HCT116 (cell line): ENCODE measurements around the gene CERKL. TPM values are rescaled to one million over a fixed set of nuclear protein-coding genes. Genes with fewer than 3 reads are reported as not detected.

Experiments
- ATAC-seq: fragments of 200-7000 bp; cut with Tn5 transposase; 2 replicates; pipeline ENCODE4 v1.9.1; 2020; ENCODE audit warnings: mild to moderate bottlenecking, moderate library complexity
- BruUV-seq: library from RNA; stranded (reverse); fragments of 400-500 nt; replicated peaks from 2 replicates; lab custom pipeline; 2021; lab: Mats Ljungman, UMichigan
- CTCF ChIA-PET: fragments of 300-600 bp; sonication (Branson Sonifier 250); formaldehyde crosslinking; loops from one replicate; lab custom pipeline; 2021; ENCODE audit warnings: antibody characterized with exemption; lab: Charles Lee
- POLR2A ChIA-PET: fragments of 300-600, 350-600 bp; sonication (Branson Sonifier 250); formaldehyde crosslinking; loops from one replicate; lab custom pipeline; 2021; ENCODE audit warnings: antibody characterized with exemption; lab: Charles Lee
- RAD21 ChIA-PET, 2 experiments: fragments of 300-600 bp; sonication (Branson Sonifier 250); formaldehyde crosslinking; loops; one replicate each; lab custom pipeline; 2023; ENCODE audit warnings: low total read pairs in 2 of 2; ENCODE audit not compliant: uncharacterized antibody in 2 of 2, unreplicated experiment in 2 of 2, low non-redundant PET in 1 of 2; lab: Charles Lee
- DNase-seq: peaks from one replicate; pipeline ENCODE4 v3.0.0-alpha.2; 2010; ENCODE audit warnings: low read depth, low spot score
- H2AFZ ChIP-seq: fragments of 200-600 bp; shearing (Covaris generic), sonication (generic); 2 replicates; pipeline ENCODE4 v1.6.1; 2017; ENCODE audit warnings: low read depth, mixed run types, mixed read lengths, antibody characterized with exemption, low read length; ENCODE audit not compliant: poor library complexity, severe bottlenecking
- H3K27ac ChIP-seq: 2 replicates; pipeline ENCODE4 v1.5.1; 2012; ENCODE audit warnings: low read depth, low read length
- H3K27me3 ChIP-seq: fragments of 200-600 bp; sonication (generic); 2 replicates; pipeline ENCODE4 v1.6.1; 2016; ENCODE audit warnings: mixed run types, low read length, mixed read lengths; ENCODE audit not compliant: insufficient read depth
- H3K36me3 ChIP-seq, 2 experiments: fragments of 200-500 bp in 1 of 2; fragments of 200-600 bp in 1 of 2; sonication (Bioruptor generic) in 1 of 2; sonication (generic) in 1 of 2; 2 replicates each; pipeline versions ENCODE4 v1.5.1 to v1.6.1; 2014 to 2016; ENCODE audit warnings: low read length in 2 of 2, inconsistent platforms in 1 of 2, mixed read lengths in 1 of 2, mixed run types in 1 of 2; ENCODE audit not compliant: insufficient read depth in 2 of 2, control insufficient read depth in 1 of 2
- H3K4me1 ChIP-seq, 2 experiments: fragments of 200-600 bp in 1 of 2; sonication (generic) in 1 of 2; 2 replicates each; pipeline versions ENCODE4 v1.5.1 to v1.6.1; 2012 to 2017; ENCODE audit warnings: low read length in 2 of 2, inconsistent platforms in 1 of 2, mild to moderate bottlenecking in 1 of 2, mixed read lengths in 1 of 2, mixed run types in 1 of 2, moderate library complexity in 1 of 2; ENCODE audit not compliant: insufficient read depth in 2 of 2, control insufficient read depth in 1 of 2
- H3K4me2 ChIP-seq: fragments of 200-600 bp; sonication (generic); 2 replicates; pipeline ENCODE4 v1.6.1; 2017; ENCODE audit warnings: mixed run types, low read length, mixed read lengths
- H3K4me3 ChIP-seq, 2 experiments: fragments of 200-600 bp in 1 of 2; sonication (generic) in 1 of 2; replicated peaks in 1 of 2; 2 replicates each; pipeline ENCODE4 v1.5.1; 2011 to 2016; ENCODE audit warnings: low read length in 2 of 2, control low read depth in 1 of 2, low read depth in 1 of 2, mild to moderate bottlenecking in 1 of 2, mixed read lengths in 1 of 2, mixed run types in 1 of 2
- H3K79me2 ChIP-seq: fragments of 200-600 bp; sonication (generic); 2 replicates; pipeline ENCODE4 v1.6.1; 2017; ENCODE audit warnings: mild to moderate bottlenecking, mixed run types, low read length, moderate library complexity, mixed read lengths; ENCODE audit not compliant: insufficient read depth
- H3K9ac ChIP-seq: fragments of 200-600 bp; sonication (generic); 2 replicates; pipeline ENCODE4 v1.6.1; 2016; ENCODE audit warnings: low read length, mixed read lengths
- H3K9me2 ChIP-seq: fragments of 200-600 bp; sonication (generic), shearing (Covaris generic); 2 replicates; pipeline ENCODE4 v1.6.1; 2017; ENCODE audit warnings: mixed run types, mild to moderate bottlenecking, moderate library complexity; ENCODE audit not compliant: insufficient read depth
- H3K9me3 ChIP-seq, 2 experiments: fragments of 200-500 bp in 1 of 2; fragments of 200-600 bp in 1 of 2; sonication (Bioruptor generic) in 1 of 2; sonication (generic) in 1 of 2; 2 replicates each; pipeline ENCODE4 v1.6.1; 2014 to 2017; ENCODE audit warnings: low read length in 2 of 2, mixed read lengths in 2 of 2, inconsistent platforms in 1 of 2, low read depth in 1 of 2, mild to moderate bottlenecking in 1 of 2, mixed run types in 1 of 2, moderate library complexity in 1 of 2; ENCODE audit not compliant: control insufficient read depth in 1 of 2, insufficient read depth in 1 of 2
- H4K20me1 ChIP-seq: fragments of 200-600 bp; sonication (generic), shearing (Covaris generic); 2 replicates; pipeline ENCODE4 v1.6.1; 2017; ENCODE audit warnings: mixed run types, mild to moderate bottlenecking, moderate library complexity; ENCODE audit not compliant: insufficient read depth
- CBX3 ChIP-seq: IDR thresholded peaks from 2 replicates; pipeline ENCODE4 v1.6.1; 2012; ENCODE audit warnings: low read depth
- CEBPB ChIP-seq: IDR thresholded peaks from 2 replicates; pipeline ENCODE4 v1.6.1; 2012; ENCODE audit warnings: low read depth
- EZH2 ChIP-seq: fragments of 200-600 bp; sonication (generic); IDR thresholded peaks from 2 replicates; pipeline ENCODE4 v1.6.1; 2017; ENCODE audit warnings: antibody characterized with exemption, mixed run types
- JUND ChIP-seq: IDR thresholded peaks from 2 replicates; pipeline ENCODE4 v1.6.1; 2012
- TCF7L2 ChIP-seq: IDR thresholded peaks from 2 replicates; pipeline ENCODE4 v1.7.0; 2011; ENCODE audit warnings: borderline replicate concordance, inconsistent platforms; ENCODE audit not compliant: insufficient read depth, insufficient read length; ENCODE audit errors: extremely low read depth
- ZFX ChIP-seq: fragments of 450-650 bp; IDR thresholded peaks from 2 replicates; pipeline ENCODE4 v1.6.1; 2017
- ZNF274 ChIP-seq: fragments of 200-500 bp; sonication (Bioruptor generic); IDR thresholded peaks from 2 replicates; pipeline ENCODE4 v1.6.1; 2014; ENCODE audit warnings: mild to moderate bottlenecking, low read depth, low read length, inconsistent platforms
- intact Hi-C: fragments of 100-400 bp; cut with micrococcal nuclease; formaldehyde crosslinking; loops from 2 replicates; pipeline ENCODE4 v1.10.0; 2022
- total RNA-seq: library from RNA; stranded (reverse); gene quantifications from one replicate; pipeline ENCODE4 v1.2.1, GENCODE V29; 2021; ENCODE audit not compliant: unreplicated experiment
- TF ChIP-seq, protein P1 (sequence below): IDR thresholded peaks from 2 replicates; pipeline ENCODE4 v1.6.1; 2012; ENCODE audit warnings: low read depth

Gene CERKL
- total RNA-seq, 1 experiment from 2014 or later, result 0.66 TPM

- TF ChIP-seq EZH2 (no peak), ZNF274 (no peak), ZFX (no peak), JUND (no peak)
Observed at GRCh38 chr2:181672255-181673008, 15.5 kb upstream of the CERKL start (continued).

GRCh38 chr2:181670632-181671031, 13.7 kb upstream of the CERKL start:
- H3K9me3 ChIP-seq, result peaks cover 0 to 3% of the 10 kb centered on the region in 2 experiments; a peak in 2 of 4 replicates
- H3K4me1 ChIP-seq, result no peaks in the 10 kb centered on the region
- ATAC-seq, result no peak
- ChIA-PET CTCF (no interaction called here), RAD21 (no interaction called here)
- no peak for DNase-seq
- no peak overlapping the region for H3K27ac ChIP-seq
- H2AFZ ChIP-seq, result no peak overlapping the region
- H3K4me2 ChIP-seq, result no peak overlapping the region
- no peak overlapping the region for H3K9ac ChIP-seq
- intact Hi-C loops, result no loop called here
- TF ChIP-seq CEBPB (no peak), TCF7L2 (no peak), CBX3 (no peak)
- TF ChIP-seq, protein P1, sequence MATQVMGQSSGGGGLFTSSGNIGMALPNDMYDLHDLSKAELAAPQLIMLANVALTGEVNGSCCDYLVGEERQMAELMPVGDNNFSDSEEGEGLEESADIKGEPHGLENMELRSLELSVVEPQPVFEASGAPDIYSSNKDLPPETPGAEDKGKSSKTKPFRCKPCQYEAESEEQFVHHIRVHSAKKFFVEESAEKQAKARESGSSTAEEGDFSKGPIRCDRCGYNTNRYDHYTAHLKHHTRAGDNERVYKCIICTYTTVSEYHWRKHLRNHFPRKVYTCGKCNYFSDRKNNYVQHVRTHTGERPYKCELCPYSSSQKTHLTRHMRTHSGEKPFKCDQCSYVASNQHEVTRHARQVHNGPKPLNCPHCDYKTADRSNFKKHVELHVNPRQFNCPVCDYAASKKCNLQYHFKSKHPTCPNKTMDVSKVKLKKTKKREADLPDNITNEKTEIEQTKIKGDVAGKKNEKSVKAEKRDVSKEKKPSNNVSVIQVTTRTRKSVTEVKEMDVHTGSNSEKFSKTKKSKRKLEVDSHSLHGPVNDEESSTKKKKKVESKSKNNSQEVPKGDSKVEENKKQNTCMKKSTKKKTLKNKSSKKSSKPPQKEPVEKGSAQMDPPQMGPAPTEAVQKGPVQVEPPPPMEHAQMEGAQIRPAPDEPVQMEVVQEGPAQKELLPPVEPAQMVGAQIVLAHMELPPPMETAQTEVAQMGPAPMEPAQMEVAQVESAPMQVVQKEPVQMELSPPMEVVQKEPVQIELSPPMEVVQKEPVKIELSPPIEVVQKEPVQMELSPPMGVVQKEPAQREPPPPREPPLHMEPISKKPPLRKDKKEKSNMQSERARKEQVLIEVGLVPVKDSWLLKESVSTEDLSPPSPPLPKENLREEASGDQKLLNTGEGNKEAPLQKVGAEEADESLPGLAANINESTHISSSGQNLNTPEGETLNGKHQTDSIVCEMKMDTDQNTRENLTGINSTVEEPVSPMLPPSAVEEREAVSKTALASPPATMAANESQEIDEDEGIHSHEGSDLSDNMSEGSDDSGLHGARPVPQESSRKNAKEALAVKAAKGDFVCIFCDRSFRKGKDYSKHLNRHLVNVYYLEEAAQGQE, result no peak
- TF ChIP-seq, all 23 proteins: peak for 0
- no TSS peak for BruUV-seq
- POLR2A ChIA-PET, result no interaction called here
- no peaks in the 10 kb centered on the region for H3K9me2 ChIP-seq
- no peaks in the 10 kb centered on the region for H4K20me1 ChIP-seq
- H3K27me3 ChIP-seq, result no peaks in the 10 kb centered on the region
- H3K36me3 ChIP-seq, result no peaks in the 10 kb centered on the region
- no peaks in the 10 kb centered on the region for H3K79me2 ChIP-seq
- no peak overlapping the region for H3K4me3 ChIP-seq
